Measurements from ENCODE around the gene OR2D3. TPM values are rescaled to one million over a fixed set of nuclear protein-coding genes. Genes with fewer than 3 reads are reported as not detected.
A peak's percentile ranks its signal among the peaks of the same experiment; 100 is the strongest.

OR2D3 gene
- total and polyA plus RNA-seq, 9 of the 15 experiments (the other 6 are each of a cell fraction or from before 2014, with no cell fraction given) = 0.42 TPM; not detected in 8

- peak; percentile 50 for TF ChIP-seq PKNOX1 (IDR thresholded peaks at IDR 0.05)
- peak; percentile 91 for TF ChIP-seq ZBTB40 (IDR thresholded peaks at IDR 0.05)
- TF ChIP-seq ZBTB40 (CRISPR knock-in tag; IDR thresholded peaks at IDR 0.05) = no peak
- peak; percentile 73 for TF ChIP-seq VEZF1 (CRISPR knock-in tag; IDR thresholded peaks at IDR 0.05)
- TF ChIP-seq NFRKB (IDR thresholded peaks at IDR 0.05; ENCODE audit: low read depth) = no peak
- TF ChIP-seq ZNF639 (CRISPR knock-in tag; conservative IDR thresholded peaks at IDR 0.05 in 1 of 2, IDR thresholded peaks at IDR 0.05 in 1 of 2) = no peak
- no peak for TF ChIP-seq CGGBP1 (CRISPR knock-in tag; IDR thresholded peaks at IDR 0.05)
- TF ChIP-seq CREB1 (IDR thresholded peaks at IDR 0.05) = peak; percentile 79
- peak; percentile 24 for TF ChIP-seq CREB1 (CRISPR knock-in tag; IDR thresholded peaks at IDR 0.05)
- TF ChIP-seq ELF2 (CRISPR knock-in tag; IDR thresholded peaks at IDR 0.05) = no peak
- no peak for TF ChIP-seq ARID3B (CRISPR knock-in tag; IDR thresholded peaks at IDR 0.05; ENCODE audit: borderline replicate concordance)
Measured at GRCh38 chr11:6926208-6927029, 5.6 kb downstream of the OR2D3 start, which contains the start of gene ZNF215 (continued).
